GM23338 (cell line): ENCODE data around the gene DGLUCY. TPM values are rescaled to one million over a fixed set of nuclear protein-coding genes. Genes with fewer than 3 reads are reported as not detected.

Source experiments
- ATAC-seq: fragments of 200-7000 bp; cut with Tn5 transposase; 3 replicates; pipeline ENCODE4 v1.9.1; 2020
- DNase-seq: peaks from one replicate; pipeline ENCODE4 v3.0.0-alpha.2; 2015; ENCODE audit warnings: low spot score
- H2AFZ ChIP-seq: fragments of 200-600 bp; sonication (generic); 2 replicates; pipeline ENCODE4 v1.8.0; 2016; ENCODE audit warnings: antibody characterized with exemption, mild to moderate bottlenecking, moderate library complexity
- H3F3A ChIP-seq: fragments of 200-600 bp; sonication (generic); replicated peaks from 2 replicates; pipeline ENCODE4 v1.8.0; 2017; ENCODE audit warnings: antibody characterized with exemption, mixed run types, low read depth
- H3K27ac ChIP-seq: fragments of 200-600 bp; sonication (generic); 2 replicates; pipeline ENCODE4 v1.6.1; 2016; ENCODE audit warnings: low read depth
- H3K27me3 ChIP-seq: fragments of 200-600 bp; sonication (generic); 2 replicates; pipeline ENCODE4 v1.8.0; 2016; ENCODE audit warnings: mild to moderate bottlenecking, mixed run types, moderate library complexity; ENCODE audit not compliant: insufficient read depth
- H3K36me3 ChIP-seq: fragments of 200-600 bp; sonication (generic); 2 replicates; pipeline ENCODE4 v1.8.0; 2016; ENCODE audit warnings: mild to moderate bottlenecking; ENCODE audit not compliant: insufficient read depth
- H3K4me1 ChIP-seq: fragments of 200-600 bp; sonication (generic); 2 replicates; pipeline ENCODE4 v1.8.0; 2016; ENCODE audit warnings: mild to moderate bottlenecking, moderate library complexity; ENCODE audit not compliant: insufficient read depth
- H3K4me2 ChIP-seq: fragments of 200-600 bp; sonication (generic); 2 replicates; pipeline ENCODE4 v1.7.1; 2017; ENCODE audit warnings: mixed run types
- H3K4me3 ChIP-seq: fragments of 200-600 bp; sonication (generic); 2 replicates; pipeline ENCODE4 v1.6.1; 2016; ENCODE audit warnings: mixed run types
- H3K79me2 ChIP-seq: fragments of 200-600 bp; sonication (generic); replicated peaks from 2 replicates; pipeline ENCODE4 v1.8.0; 2017; ENCODE audit warnings: mild to moderate bottlenecking; ENCODE audit not compliant: insufficient read depth
- H3K9me2 ChIP-seq: fragments of 200-600 bp; sonication (generic); 2 replicates; pipeline ENCODE4 v1.8.0; 2017; ENCODE audit not compliant: insufficient read depth
- H4K20me1 ChIP-seq: fragments of 200-600 bp; sonication (generic); replicated peaks from 2 replicates; pipeline ENCODE4 v1.8.0; 2017; ENCODE audit warnings: mild to moderate bottlenecking; ENCODE audit not compliant: insufficient read depth
- H3K27ac Mint-ChIP-seq: 2 replicates; pipeline ENCODE4 v1.8.0; 2020; ENCODE audit warnings: inconsistent platforms, mild to moderate bottlenecking, moderate library complexity, mixed read lengths
- H3K27me3 Mint-ChIP-seq: 3 replicates; pipeline ENCODE4 v1.8.0; 2022; ENCODE audit warnings: low read depth, mild to moderate bottlenecking, moderate library complexity, mixed read lengths, inconsistent platforms; ENCODE audit not compliant: insufficient read depth, poor library complexity
- H3K36me3 Mint-ChIP-seq: 3 replicates; pipeline ENCODE4 v1.8.0; 2021; ENCODE audit warnings: low read depth, mild to moderate bottlenecking, inconsistent platforms, moderate library complexity, mixed read lengths
- H3K4me1 Mint-ChIP-seq: 3 replicates; pipeline ENCODE4 v1.8.0; 2020; ENCODE audit warnings: mild to moderate bottlenecking, inconsistent platforms, mixed read lengths
- H3K4me3 Mint-ChIP-seq: 3 replicates; pipeline ENCODE4 v1.8.0; 2021; ENCODE audit warnings: moderate library complexity, mild to moderate bottlenecking, inconsistent platforms, mixed read lengths
- H3K9me3 Mint-ChIP-seq: 3 replicates; pipeline ENCODE4 v1.8.0; 2020; ENCODE audit warnings: moderate library complexity, mild to moderate bottlenecking, inconsistent platforms, mixed read lengths
- CREB1 ChIP-seq: fragments of 250-450 bp; sonication (Bioruptor Pico); IDR thresholded peaks from 2 replicates; pipeline ENCODE4 v1.5.0; 2020; ENCODE audit warnings: low read depth, mild to moderate bottlenecking, moderate library complexity
- CTCF ChIP-seq, 2 experiments: fragments of 200-600 bp in 1 of 2; sonication (generic) in 1 of 2; conservative IDR thresholded peaks; 2 replicates each; pipeline versions ENCODE4 v1.5.1 to v1.6.1; 2016 to 2017; ENCODE audit warnings: antibody characterized with exemption in 2 of 2, low read depth in 2 of 2, mild to moderate bottlenecking in 2 of 2, moderate library complexity in 1 of 2
- ETS1 ChIP-seq: IDR thresholded peaks from 2 replicates; pipeline ENCODE4 v1.6.1; 2016; ENCODE audit warnings: antibody characterized with exemption
- EZH2 ChIP-seq: fragments of 200-600 bp; sonication (generic); IDR thresholded peaks from one replicate; pipeline ENCODE4 v1.8.0; 2017; ENCODE audit warnings: antibody characterized with exemption, mild to moderate bottlenecking, low read depth; ENCODE audit not compliant: unreplicated experiment
- JUNB ChIP-seq: IDR thresholded peaks from one replicate; pipeline ENCODE4 v1.6.1; 2016; ENCODE audit warnings: antibody characterized with exemption; ENCODE audit not compliant: unreplicated experiment
- NANOG ChIP-seq: IDR thresholded peaks from 2 replicates; pipeline ENCODE4 v1.6.1; 2016; ENCODE audit warnings: antibody characterized with exemption, borderline replicate concordance
- POLR2AphosphoS5 ChIP-seq: IDR thresholded peaks from 2 replicates; pipeline ENCODE4 v1.6.1; 2016; ENCODE audit warnings: antibody characterized with exemption, low read depth
- REST ChIP-seq: IDR thresholded peaks from one replicate; pipeline ENCODE4 v1.6.1; 2018; ENCODE audit warnings: antibody characterized with exemption; ENCODE audit not compliant: unreplicated experiment
- STAT1 ChIP-seq: IDR thresholded peaks from one replicate; pipeline ENCODE4 v1.6.1; 2016; ENCODE audit warnings: antibody characterized with exemption; ENCODE audit not compliant: unreplicated experiment
- ZNF114 ChIP-seq: fragments of 250-450 bp; sonication (Bioruptor Pico); IDR thresholded peaks from 2 replicates; pipeline ENCODE4 v1.5.0; 2020; ENCODE audit warnings: mild to moderate bottlenecking, moderate library complexity
- ZNF331 ChIP-seq: fragments of 250-450 bp; sonication (Bioruptor Pico); IDR thresholded peaks from 2 replicates; pipeline ENCODE4 v1.5.0; 2020; ENCODE audit warnings: low read depth, mild to moderate bottlenecking, moderate library complexity
- ZNF462 ChIP-seq: fragments of 250-450 bp; sonication (Bioruptor Pico); IDR thresholded peaks from 2 replicates; pipeline ENCODE4 v1.5.0; 2020; ENCODE audit warnings: mild to moderate bottlenecking, moderate library complexity
- polyA plus RNA-seq: library from polyadenylated mRNA; unstranded; fragments of >200 nt; fragmentation: Nextera tagmentation; extraction: Ambion mirVana; gene quantifications from 2 replicates; pipeline ENCODE4 v1.2.1, GENCODE V29; 2016
- total RNA-seq: library from RNA; depleted of rRNA; stranded (reverse); fragments of >200 nt; shearing (Covaris generic); gene quantifications from 2 replicates; pipeline ENCODE4 v1.2.3, GENCODE V29; 2014

Gene DGLUCY
- total and polyA plus RNA-seq, 2 experiments from 2014 or later, result 14.6 to 31.6 TPM

GRCh38 chr14:91253795-91254323 is 140.0 kb downstream of the DGLUCY start (continued):
- TF ChIP-seq CREB1 (CRISPR knock-in tag) (no peak), NANOG (no peak)

- Mint-ChIP-seq H3K4me1 (peaks cover 24% of the 10 kb centered on the region), H3K9me3 (no peaks in the 10 kb centered on the region), H3K27me3 (peaks cover 26% of the 10 kb centered on the region), H3K27ac (no peak overlapping the region), H3K36me3 (no peaks in the 10 kb centered on the region), H3K4me3 (peak overlapping the region; percentile 75)
- no peak overlapping the region for H3K27ac ChIP-seq
- 0 out of 2 replicates have a peak, but pooled peaks cover 5% of the 10 kb centered on the region for H3F3A ChIP-seq
- TF ChIP-seq CREB1 (CRISPR knock-in tag) (no peak), STAT1 (no peak), REST (no peak), CTCF (conservative IDR thresholded peaks at IDR 0.05; ENCODE audit: low read depth in 2 of 2) (no peak), POLR2AphosphoS5 (no peak), NANOG (no peak), JUNB (no peak), ZNF331 (CRISPR knock-in tag) (no peak), ZNF462 (CRISPR knock-in tag) (no peak), ZNF114 (CRISPR knock-in tag) (no peak), EZH2 (no peak), ETS1 (no peak)
- no peak overlapping the region; the same call in 1 of the 2 replicates for H3K4me3 ChIP-seq
- H4K20me1 ChIP-seq, result no peaks in the 10 kb centered on the region
- peak overlapping the region; percentile 86 for H3K4me2 ChIP-seq
- H3K4me1 ChIP-seq, result peaks cover 12% of the 10 kb centered on the region
- H3K36me3 ChIP-seq, result no peaks in the 10 kb centered on the region
- no peaks in the 10 kb centered on the region for H3K9me2 ChIP-seq
- H3K79me2 ChIP-seq, result no peaks in the 10 kb centered on the region
- peaks cover 27% of the 10 kb centered on the region for H3K27me3 ChIP-seq
- ATAC-seq (no peak), DNase-seq (no peak)
- peak overlapping the region; percentile 97; the same call in 1 of the 2 replicates for H2AFZ ChIP-seq
Observed at GRCh38 chr14:91254461-91254860, 140.6 kb downstream of the DGLUCY start.
